COLO668 (cell line): Measurements from ENCODE around the gene VRK3.
A peak's percentile ranks its signal among the peaks of the same experiment; 100 is the strongest.
"Not testable (repeated sequence)": the region's sequence is repeated elsewhere in the genome, so short reads cannot be mapped to it uniquely, and the experiment has no call there.

Experiments
- DNase-seq: peaks from one replicate; lab custom pipeline; 2025; ENCODE audit not compliant: unreplicated experiment; lab: John Stamatoyannopoulos, UW

Gene VRK3

DNA sequence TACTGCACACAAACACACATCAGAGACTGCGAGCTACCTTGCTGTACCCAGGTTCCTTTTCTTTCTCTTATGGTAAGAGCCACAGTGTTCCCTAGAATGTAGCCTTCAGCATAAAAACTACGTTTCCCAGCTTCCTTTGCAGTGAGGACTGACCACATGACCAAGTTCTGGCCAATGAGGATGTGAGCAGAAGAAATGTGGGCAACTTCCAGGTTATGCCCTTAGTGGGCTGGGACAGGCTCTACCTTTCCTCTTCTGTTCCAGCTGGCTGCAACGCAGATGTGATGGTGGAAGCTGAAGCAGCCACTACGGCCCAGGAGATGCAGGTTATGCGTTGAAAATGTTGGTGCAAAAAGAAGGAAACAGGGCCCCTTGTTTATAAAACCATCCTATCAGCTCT lies 27.5 kb downstream of the VRK3 start:
- DNase-seq, result peak; percentile 6

DNA sequence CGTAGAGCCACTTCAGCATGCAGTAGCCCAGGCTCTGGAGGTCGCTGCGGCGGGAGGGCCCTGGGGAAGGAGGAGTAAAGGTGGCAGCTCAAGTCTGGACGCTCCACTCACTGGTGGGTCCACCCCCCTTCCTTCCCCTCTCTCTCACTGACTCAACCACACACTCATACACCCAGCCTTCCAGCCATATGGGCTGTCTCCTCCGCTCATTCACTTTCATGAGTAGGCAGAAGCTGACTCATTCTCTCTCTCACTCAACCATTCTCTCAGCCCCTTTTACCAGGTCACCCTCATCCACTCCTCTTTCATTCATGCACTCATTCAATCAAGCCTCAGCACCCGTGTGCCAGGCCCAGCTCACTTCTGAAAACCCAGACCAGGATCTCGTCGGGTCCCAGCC lies 36.7 kb downstream of the VRK3 start:
- no peak for DNase-seq

DNA sequence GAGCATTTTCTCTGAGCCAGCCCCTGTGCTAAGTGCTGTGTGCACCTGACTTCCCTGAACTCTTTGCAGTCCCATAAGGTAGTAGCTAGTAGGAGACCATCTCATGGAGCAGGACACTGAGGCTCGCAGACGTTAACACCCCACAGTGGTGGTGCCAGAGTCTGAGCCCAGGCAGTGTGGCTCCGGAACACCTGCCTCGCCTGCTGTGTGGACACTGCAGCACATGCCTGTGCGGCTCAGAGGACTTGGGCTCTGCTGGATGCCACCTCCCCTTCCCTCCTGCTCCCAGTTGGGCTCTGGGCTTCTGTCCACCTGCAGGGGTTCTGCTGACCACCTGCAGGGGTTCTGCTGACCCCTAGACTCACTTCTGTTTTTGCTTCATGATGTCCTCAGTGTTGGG lies 37.2 kb downstream of the VRK3 start:
- DNase-seq, result no peak

DNA sequence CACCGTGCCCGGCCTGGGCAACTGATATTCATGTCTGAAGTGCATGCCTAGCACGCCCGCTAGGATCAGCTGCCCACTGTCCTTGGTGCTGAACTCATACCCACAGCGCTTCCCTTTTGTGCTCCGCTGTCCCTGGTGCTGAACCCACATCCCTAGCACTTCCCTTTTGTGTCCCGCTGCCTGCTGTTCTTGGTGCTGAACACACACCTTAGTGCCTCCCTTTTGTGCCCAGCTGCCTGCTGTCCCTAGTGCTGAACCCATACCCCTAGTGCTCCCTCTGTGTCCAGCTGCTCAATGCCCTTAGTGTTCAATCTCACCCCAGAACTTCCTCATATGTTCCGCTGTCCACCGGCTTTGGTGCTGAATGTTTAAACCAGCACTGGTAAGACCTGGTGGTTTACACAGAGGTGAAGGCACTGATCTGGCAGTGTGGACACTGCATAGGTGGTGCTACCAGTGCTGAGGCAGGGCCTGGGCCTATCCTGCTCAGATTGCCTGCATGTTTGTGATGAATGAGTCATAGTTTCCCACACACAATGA lies 37.9 kb downstream of the VRK3 start:
- DNase-seq, result peak; percentile 17

DNA sequence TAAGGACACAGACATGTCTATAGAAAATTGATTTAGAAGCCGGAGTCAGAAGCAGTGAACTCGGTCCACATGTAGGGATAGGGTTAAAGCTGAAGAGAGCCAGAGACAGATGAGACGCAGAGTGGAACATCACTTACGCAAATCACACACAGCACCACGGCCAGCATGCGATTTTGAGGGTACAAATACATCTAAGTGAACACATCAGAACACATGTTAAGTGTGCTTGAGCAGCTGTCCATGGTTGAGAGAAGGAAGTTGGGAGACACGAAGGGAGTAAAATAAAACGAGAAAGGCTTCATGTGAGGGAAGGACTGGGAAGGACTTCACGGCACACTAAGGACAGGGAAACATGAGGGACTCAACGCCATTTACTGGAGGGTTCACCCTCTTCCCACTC lies 38.8 kb downstream of the VRK3 start:
- DNase-seq, result no peak

DNA sequence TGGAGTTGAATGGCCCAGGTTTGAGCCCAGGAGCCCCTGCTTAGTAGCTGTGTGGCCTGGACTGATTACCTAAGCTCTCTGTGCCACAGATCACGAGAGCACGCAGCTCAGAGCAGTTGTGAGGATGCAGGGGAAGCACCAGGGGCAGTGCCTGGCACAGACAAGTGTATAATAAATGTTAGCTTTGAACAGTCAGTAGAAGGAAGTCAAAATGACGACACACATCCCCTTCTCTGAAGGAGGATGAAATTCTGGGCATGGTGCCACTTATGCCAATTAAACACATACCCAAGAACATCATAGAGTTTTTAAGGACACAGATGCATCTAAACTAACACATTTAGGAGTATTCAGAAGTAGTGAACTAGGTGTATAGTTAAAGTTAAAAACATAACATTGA lies 39.3 kb downstream of the VRK3 start:
- DNase-seq, result no peak

DNA sequence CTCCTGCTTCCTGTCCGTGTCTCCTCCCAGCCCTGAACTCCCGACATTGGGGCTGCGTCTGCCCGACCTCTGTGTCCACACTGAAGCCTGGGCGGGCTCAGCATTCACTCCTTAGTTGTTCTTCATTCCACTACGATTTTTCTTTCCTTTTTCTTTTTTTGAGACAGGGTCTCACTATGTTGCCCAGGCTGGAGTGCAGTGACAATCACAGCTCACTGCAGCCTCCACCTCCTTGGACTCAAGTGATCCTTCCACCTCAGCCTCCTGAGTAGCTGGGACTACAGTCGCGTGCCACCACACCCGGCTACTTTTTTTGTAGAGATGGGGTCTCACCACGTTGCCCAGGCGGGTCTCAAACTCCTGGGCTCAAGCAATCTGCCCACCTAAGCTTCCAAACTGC lies 40.7 kb downstream of the VRK3 start:
- no peak for DNase-seq

DNA sequence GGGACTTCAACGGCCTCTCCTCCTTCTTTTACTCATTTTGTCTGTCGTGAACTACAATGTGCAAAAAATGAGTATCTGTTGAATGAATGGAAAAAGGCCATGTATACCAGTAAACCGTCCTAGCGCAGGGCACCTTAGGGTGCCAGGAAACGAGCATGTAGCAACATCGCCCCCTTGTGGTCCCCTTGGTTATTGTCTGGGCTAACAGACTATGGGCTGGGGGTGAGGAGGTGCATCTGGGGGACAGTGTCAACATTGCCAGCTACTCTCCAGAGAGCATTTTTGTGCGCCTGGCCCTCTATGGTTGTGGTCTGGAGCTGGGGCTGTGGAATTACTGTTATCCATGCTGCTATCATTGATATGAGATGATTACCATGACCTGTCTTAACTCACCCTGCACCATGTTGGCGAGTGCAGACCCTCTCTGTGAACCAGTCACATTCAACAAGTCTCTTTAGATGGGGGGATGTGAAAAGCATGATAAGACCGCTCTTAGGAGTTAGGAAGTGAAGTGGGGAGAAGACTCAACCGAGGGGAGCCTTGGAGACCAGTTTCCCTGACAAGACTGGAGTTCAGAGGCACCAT lies 41.4 kb downstream of the VRK3 start:
- peak; percentile 65 for DNase-seq

DNA sequence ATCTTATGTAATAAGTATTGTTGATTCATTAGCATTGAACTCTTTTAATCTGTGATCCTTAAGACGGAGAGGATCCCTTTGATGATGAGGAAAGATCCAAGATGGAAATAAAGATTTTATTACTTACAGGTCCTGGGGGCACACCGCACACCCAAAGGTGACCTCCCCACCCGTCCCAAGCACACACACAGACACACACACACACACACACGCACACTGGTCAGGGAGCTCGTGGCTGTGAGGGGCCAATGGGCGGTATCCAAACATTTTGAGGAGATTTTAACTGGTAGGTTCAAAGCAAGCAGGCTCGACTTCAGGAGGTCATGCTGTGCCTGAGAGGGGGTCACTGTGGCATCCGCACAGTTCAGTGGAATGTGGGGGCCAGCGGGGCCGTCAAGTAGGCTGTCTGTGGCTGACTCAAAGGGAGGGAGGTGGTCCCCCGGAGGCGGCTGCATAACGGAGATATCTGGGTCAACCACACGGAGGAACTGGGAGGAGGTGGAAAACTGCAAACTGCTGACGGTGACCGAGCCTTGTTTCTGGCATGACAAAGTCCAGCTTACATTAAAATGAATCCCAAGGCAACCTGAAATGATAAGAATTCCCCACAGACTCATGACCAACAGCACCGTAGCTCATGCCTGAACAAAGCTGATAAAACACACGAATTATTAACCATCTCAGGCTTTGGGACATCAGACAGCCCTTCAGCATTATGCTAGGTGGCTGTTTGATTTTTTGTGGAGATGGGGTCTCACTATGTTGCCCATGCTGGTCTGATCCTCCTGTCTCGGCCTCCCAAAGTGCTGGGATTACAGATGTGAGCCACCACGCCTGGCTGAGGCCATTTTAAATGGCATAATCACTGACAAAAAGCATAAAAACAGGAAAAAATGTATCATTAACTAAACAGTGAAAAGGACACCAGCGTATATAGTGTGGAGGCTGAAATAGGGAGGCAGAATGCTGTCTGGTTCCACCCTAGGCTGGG lies 43.3 kb downstream of the VRK3 start:
- DNase-seq, result no peak

DNA sequence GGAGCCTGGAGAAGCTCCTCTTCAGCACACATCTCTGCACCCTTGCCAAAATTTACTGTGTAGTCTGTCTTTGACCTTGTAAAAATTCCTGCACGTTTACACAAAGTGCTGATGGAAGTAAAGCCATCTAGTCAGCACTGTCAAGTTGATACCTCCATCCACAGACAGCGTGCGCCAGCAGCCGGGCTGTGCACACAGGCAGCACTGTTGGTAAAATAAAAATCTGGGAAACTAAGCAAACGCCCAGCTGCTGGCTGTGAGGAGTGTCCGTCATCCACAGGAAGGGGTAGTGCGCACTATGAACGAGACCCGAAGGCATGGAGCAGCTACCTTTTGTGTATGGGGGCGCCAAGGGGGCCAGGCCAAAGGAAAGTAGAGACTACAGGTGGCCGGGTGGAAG lies 46.8 kb downstream of the VRK3 start:
- no peak for DNase-seq

DNA sequence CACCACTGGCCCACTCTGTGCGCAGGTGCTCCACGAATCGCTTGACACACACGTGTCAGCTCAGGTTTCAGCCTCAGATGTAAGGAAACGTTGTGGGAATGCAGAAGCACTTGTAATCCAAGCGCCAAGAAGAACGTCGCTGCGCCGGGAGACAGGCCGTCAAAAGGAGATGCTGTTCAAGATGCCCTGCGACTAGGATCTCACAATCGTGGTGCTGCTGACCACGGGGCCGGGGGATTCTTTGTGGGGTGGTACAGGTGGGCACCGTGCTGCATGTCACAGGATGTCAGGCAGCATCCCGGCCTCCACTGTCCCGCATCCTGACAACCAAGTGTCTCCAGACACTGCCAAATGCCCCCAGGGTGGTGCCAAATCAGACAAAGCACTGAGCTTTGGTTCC lies 47.3 kb downstream of the VRK3 start:
- no peak for DNase-seq

DNA sequence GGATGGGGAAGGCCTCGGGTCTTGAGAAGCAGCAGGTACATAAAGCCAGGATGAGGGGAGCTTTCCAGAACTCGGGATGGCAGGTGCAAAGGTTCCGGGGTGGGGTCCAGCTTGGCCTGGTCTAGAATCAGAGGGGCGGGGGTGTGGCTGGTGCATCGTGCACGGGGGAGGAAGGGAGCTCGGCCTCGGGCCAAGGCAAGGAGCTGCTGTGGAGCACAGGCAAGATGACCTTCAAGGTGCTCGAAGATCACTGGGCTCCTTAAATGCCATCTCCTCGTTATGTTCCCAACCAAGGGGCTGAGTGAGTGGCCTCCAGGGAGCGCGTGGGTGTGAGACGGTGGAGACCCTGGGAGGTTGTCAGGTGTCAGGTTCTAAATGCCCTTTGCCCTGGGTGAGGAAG lies 48.1 kb downstream of the VRK3 start:
- DNase-seq, result no peak

DNA sequence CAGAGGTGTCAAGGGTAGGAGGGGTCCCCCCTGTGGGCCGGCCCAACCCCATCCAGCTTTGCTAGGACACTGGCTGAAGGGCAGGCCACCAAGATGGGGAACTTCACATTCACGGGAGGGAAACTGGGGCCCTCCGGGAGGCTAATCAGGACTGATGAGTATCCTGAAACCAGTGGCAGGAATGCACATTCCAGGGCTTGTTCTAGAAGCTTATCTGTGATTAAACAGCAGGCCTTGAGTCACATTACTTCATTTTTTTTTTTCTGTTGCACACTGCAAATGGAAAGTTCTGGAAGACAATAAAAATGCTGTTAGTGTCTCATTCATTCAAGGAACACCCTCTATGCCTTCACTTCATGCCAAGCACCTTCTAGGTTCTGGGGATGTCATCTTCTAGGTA lies 48.7 kb downstream of the VRK3 start:
- no peak for DNase-seq

DNA sequence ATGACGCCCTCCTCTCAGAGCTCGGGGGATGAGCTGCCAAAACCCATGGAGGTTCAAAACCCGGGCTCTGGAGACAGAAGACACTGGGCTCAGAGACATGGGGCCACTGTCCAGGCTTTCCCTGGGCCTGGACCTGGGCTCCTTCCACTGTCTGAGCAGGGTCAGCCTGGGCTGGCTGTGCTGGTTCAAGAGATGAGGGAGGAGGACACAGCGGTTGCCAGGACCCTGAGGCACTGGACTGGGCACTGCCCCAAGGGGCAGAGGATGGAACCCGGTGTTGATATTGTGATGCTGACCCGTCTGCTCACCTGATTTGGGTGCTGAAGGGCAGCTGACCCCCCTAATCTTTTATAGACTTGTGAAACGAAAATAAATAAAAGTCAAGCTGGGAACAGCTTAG lies 50.1 kb downstream of the VRK3 start:
- DNase-seq, result no peak

DNA sequence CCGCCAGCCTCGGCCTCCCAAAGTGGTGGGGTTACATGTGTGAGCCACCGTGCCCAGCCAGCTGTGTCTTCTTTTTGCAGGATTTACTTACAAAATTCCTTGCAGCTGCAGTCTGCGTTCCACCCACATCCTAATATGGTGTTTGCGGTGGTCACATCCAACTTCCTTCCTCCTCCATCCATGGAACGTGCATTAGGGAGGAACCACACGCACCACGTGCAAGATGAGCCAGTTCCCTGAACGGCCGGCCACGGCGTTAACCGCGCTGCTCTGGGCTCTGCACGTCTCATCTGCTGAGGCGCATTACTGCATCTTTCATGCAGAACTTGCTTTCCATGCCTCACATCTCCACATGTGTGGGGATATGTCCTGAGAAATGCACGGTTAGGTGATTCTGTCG lies 51.2 kb downstream of the VRK3 start:
- DNase-seq, result no peak

DNA sequence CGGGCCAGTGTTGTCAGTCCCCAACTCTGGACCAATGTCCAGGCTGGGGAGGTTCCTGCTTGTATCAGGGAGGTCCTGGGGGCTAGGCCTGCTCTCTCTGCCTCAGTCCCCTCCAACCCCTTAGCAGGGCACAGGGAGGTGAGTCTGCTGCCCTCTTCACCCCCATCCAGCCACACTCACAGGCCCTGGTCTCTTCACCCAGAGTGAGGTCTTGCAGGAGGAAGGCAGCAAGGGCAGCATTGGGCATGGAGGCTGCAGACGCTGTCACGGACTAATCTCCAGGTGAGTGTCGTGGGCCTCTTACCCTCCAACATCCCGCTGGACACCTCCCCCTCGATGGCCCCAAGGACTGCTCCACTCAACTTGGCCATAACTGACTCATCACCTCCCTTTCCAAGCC lies 52.3 kb downstream of the VRK3 start:
- no peak for DNase-seq

DNA sequence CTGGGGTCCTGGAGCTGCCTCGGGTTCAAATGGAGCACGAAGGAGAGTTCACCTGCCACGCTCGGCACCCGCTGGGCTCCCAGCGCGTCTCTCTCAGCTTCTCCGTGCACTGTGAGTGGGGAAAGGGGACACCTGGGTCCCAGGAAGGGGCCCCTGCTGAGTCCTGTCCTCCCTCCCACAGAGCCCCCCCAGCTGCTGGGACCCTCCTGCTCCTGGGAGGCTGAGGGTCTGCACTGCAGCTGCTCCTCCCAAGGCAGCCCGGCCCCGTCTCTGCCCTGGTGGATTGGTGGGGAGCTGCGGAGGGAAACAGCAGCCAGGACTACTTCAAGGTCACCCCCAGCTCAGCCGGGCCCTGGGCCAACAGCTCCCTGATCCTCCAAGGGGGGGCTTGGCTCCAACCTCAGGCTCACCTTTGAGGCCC lies 53.2 kb downstream of the VRK3 start:
- DNase-seq, result no peak

DNA sequence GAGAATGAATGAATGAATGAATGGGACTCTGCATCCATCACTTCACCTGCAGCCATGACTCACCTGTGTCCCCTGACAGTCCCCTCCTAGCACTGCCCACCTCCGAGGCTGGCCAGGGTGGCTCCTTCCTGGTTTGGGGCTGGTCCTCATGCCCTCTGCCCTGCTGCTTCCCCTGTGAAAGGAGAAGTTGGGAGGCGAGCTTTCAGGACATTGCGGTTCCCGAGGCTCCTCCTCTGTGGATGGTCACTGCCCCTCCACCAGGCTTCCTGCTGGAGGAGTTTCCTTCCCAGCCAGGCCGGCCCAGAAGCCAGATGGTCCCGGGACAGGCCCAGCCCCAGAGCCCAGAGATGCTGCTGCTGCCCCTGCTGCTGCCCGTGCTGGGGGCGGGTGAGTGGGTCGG lies 55.8 kb downstream of the VRK3 start:
- DNase-seq, result not testable (repeated sequence)

DNA sequence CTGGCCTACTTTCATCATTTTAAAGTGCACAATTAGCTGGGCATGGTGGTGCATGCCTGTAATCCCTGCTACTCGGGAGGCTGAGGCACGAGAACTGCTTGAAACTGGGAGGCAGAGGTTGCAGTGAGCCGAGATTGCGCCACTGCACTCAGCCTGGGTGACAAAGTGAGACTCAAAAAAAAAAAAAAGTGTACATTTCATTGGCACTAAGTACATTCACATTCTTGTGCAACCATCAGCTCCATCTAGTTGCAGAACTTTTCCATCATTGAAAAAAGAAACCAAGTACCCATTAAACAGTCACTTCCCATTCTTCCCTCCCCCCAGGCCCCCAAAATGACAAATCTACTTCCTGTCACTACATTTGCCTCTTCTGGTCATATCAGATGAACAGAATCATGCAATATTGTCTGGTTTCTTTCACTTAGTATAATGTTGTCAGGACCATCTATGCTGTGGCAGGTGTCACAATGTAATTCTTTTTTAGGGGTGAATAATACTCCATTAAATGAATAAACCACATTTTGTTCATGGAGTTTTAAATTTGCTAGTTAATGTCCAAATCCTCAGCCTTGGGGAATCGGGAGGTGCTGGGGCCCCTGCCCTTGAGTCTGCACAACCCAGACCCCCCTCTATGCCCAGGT lies 56.8 kb downstream of the VRK3 start:
- no peak for DNase-seq

DNA sequence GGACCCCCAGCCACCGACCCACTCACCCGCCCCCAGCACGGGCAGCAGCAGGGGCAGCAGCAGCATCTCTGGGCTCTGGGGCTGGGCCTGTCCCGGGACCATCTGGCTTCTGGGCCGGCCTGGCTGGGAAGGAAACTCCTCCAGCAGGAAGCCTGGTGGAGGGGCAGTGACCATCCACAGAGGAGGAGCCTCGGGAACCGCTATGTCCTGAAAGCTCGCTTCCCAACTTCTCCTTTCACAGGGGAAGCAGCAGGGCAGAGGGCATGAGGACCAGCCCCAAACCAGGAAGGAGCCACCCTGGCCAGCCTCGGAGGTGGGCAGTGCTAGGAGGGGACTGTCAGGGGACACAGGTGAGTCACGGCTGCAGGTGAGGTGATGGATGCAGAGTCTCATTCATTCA lies 64.2 kb downstream of the VRK3 start, which contains the start of gene SIGLEC11:
Gene SIGLEC11 (minus strand): TSS at position 193 of the 400 bp plus-strand sequence. CDS start 91 bp downstream, at position 102.
- DNase-seq, result not testable (repeated sequence)

DNA sequence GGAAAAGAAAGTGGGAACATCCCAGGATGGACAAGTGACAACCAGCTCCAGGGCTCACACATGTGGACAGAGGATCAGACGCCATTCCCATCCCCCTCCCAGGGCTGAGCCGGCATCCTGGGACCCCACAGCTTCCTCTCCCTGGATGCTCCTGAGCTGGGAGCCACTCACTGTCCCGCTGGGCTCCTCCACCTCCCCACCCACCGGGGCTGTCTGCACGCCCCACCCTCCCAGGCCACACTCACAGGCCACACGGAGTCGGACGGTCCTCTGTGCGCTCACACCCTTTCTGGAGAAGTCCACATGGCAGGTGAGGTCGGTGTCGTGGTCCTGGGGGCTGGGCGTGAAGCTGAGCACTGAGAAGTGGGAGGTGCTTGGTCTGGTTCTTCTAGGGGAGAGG lies 65.3 kb downstream of the VRK3 start:
- DNase-seq, result not testable (repeated sequence)

DNA sequence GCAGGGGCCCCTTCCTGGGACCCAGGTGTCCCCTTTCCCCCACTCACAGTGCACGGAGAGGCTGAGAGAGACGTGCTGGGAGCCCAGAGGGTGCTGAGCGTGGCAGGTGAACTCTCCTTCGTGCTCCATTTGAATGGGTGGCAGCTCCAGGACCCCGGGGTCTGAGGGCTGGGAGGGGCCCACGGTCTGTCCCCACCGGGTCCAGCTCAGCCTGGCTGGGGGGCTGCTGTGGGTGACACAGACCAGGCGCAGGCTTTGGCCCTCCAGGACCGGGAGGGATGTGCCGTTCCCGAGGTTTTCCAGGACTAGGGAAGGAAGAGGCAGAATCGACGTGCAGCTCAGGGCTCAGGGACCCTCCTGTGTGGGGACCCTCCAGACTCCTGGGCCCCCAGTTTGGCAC lies 66.6 kb downstream of the VRK3 start:
- not testable (repeated sequence) for DNase-seq
